ENCODE measurements around the gene CHORDC1. TPM values are rescaled to one million over a fixed set of nuclear protein-coding genes. Genes with fewer than 3 reads are reported as not detected.

Gene CHORDC1
- total RNA-seq (114 TPM), polyA plus RNA-seq (10 to 100 TPM; 36.9 to 43.0 (median 40.7) TPM)

- H3K4me1 Mint-ChIP-seq, result peaks cover 38 to 68% (median 53%) of the 10 kb centered on the region in 4 donors
- H3K27ac Mint-ChIP-seq, result peak within 1 kb of the TSS; percentile 97 to 99 (median 97)
- H3K27me3 Mint-ChIP-seq, result no peaks in the 10 kb centered on the region
- H3K4me3 ChIP-seq (ENCODE audit: low read depth, low read length), result peak within 1 kb of the TSS; percentile 99
- H3K36me3 Mint-ChIP-seq, result peaks cover 14% of the 10 kb centered on the region
- H3K27me3 ChIP-seq (ENCODE audit: control insufficient read depth, insufficient read depth, low read length), result no peaks in the 10 kb centered on the region
- H3K36me3 ChIP-seq (ENCODE audit: control insufficient read depth, insufficient read depth, low read length), result no peaks in the 10 kb centered on the region
- H3K4me1 ChIP-seq (ENCODE audit: control insufficient read depth, insufficient read depth, low read length, poor library complexity, severe bottlenecking), result peaks cover 49% of the 10 kb centered on the region
- DNase-seq (peak; percentile 88 to 93 (median 89)), ATAC-seq (ENCODE audit: low read depth in 2 of 2) (peak; percentile 82 to 86)
- H3K9me3 ChIP-seq (ENCODE audit: control insufficient read depth in 2 of 2, low read length in 2 of 2), result no peaks in the 10 kb centered on the region
- no peaks in the 10 kb centered on the region for H3K9me3 Mint-ChIP-seq
- peak within 1 kb of the TSS; percentile 83 for H3K27ac ChIP-seq (ENCODE audit: insufficient read depth, low read length, poor library complexity, severe bottlenecking)
- H3K4me3 Mint-ChIP-seq, result peak within 1 kb of the TSS; percentile 98 to 99 (median 99)
Measured at GRCh38 chr11:90222459-90223247, at the start of gene CHORDC1. Gene CHORDC1, minus strand, starts transcription at chr11:90223049. Its CDS starts 95 bp downstream, at chr11:90222954.

- no peaks in the 10 kb centered on the region for H3K36me3 Mint-ChIP-seq
Measured at GRCh38 chr11:90257158-90257525, 34.3 kb upstream of the CHORDC1 start.

GRCh38 chr11:90256404-90257157, 33.7 kb upstream of the CHORDC1 start:
- no peaks in the 10 kb centered on the region for H3K36me3 Mint-ChIP-seq
- H3K27me3 ChIP-seq (ENCODE audit: control insufficient read depth, insufficient read depth, low read length), result peaks cover 3% of the 10 kb centered on the region
- no peak overlapping the region for H3K27ac ChIP-seq (ENCODE audit: insufficient read depth, low read length, poor library complexity, severe bottlenecking)
- no peaks in the 10 kb centered on the region for H3K9me3 ChIP-seq (ENCODE audit: control insufficient read depth in 2 of 2, low read length in 2 of 2)
- H3K4me1 Mint-ChIP-seq, result peaks cover 0 to 7% (median 2%) of the 10 kb centered on the region in 4 donors
- ATAC-seq (ENCODE audit: low read depth in 2 of 2) (no peak), DNase-seq (no peak)
- no peaks in the 10 kb centered on the region for H3K4me1 ChIP-seq (ENCODE audit: control insufficient read depth, insufficient read depth, low read length, poor library complexity, severe bottlenecking)
- H3K9me3 Mint-ChIP-seq, result peaks cover 0 to 3% (median 0%) of the 10 kb centered on the region in 7 donors
- H3K27me3 Mint-ChIP-seq, result peaks cover 14% of the 10 kb centered on the region
- no peaks in the 10 kb centered on the region for H3K36me3 ChIP-seq (ENCODE audit: control insufficient read depth, insufficient read depth, low read length)
- H3K4me3 Mint-ChIP-seq, result no peak overlapping the region
- no peak overlapping the region for H3K27ac Mint-ChIP-seq
- no peak overlapping the region for H3K4me3 ChIP-seq (ENCODE audit: low read depth, low read length)

More at GRCh38 chr11:90257158-90257525, 34.3 kb upstream of the CHORDC1 start:
- peaks cover 14% of the 10 kb centered on the region for H3K27me3 Mint-ChIP-seq
- no peak overlapping the region for H3K27ac ChIP-seq (ENCODE audit: insufficient read depth, low read length, poor library complexity, severe bottlenecking)
- H3K9me3 ChIP-seq (ENCODE audit: control insufficient read depth in 2 of 2, low read length in 2 of 2), result no peaks in the 10 kb centered on the region
- no peaks in the 10 kb centered on the region for H3K4me1 ChIP-seq (ENCODE audit: control insufficient read depth, insufficient read depth, low read length, poor library complexity, severe bottlenecking)
- H3K4me1 Mint-ChIP-seq, result peaks cover 0 to 5% (median 2%) of the 10 kb centered on the region in 4 donors
- peaks cover 3% of the 10 kb centered on the region for H3K27me3 ChIP-seq (ENCODE audit: control insufficient read depth, insufficient read depth, low read length)
- H3K9me3 Mint-ChIP-seq, result peaks cover 0 to 3% (median 0%) of the 10 kb centered on the region in 7 donors
- DNase-seq (no peak), ATAC-seq (ENCODE audit: low read depth in 2 of 2) (no peak)
- no peak overlapping the region for H3K27ac Mint-ChIP-seq
- H3K4me3 Mint-ChIP-seq, result no peak overlapping the region
- no peak overlapping the region for H3K4me3 ChIP-seq (ENCODE audit: low read depth, low read length)
- H3K36me3 ChIP-seq (ENCODE audit: control insufficient read depth, insufficient read depth, low read length), result no peaks in the 10 kb centered on the region

GRCh38 chr11:90254065-90254464, 31.2 kb upstream of the CHORDC1 start:
- Histone ChIP-seq H3K27ac (ENCODE audit: insufficient read depth, low read length, poor library complexity, severe bottlenecking) (no peak overlapping the region), H3K27me3 (ENCODE audit: control insufficient read depth, insufficient read depth, low read length) (peaks cover 3% of the 10 kb centered on the region), H3K4me1 (ENCODE audit: control insufficient read depth, insufficient read depth, low read length, poor library complexity, severe bottlenecking) (no peaks in the 10 kb centered on the region), H3K36me3 (ENCODE audit: control insufficient read depth, insufficient read depth, low read length) (no peaks in the 10 kb centered on the region), H3K9me3 (ENCODE audit: control insufficient read depth in 2 of 2, low read length in 2 of 2) (no peaks in the 10 kb centered on the region), H3K4me3 (ENCODE audit: low read depth, low read length) (no peak overlapping the region)
- Mint-ChIP-seq H3K27me3 (peaks cover 14% of the 10 kb centered on the region), H3K4me1 (peaks cover 0 to 14% (median 4%) of the 10 kb centered on the region in 4 donors), H3K27ac (no peak overlapping the region), H3K4me3 (no peak overlapping the region), H3K9me3 (peaks cover 0 to 3% (median 0%) of the 10 kb centered on the region in 7 donors), H3K36me3 (no peaks in the 10 kb centered on the region)
- DNase-seq (no peak), ATAC-seq (ENCODE audit: low read depth in 2 of 2) (no peak)

GRCh38 chr11:90252053-90252452, 29.2 kb upstream of the CHORDC1 start:
- Histone ChIP-seq H3K4me3 (ENCODE audit: low read depth, low read length) (no peak overlapping the region), H3K36me3 (ENCODE audit: control insufficient read depth, insufficient read depth, low read length) (no peaks in the 10 kb centered on the region), H3K27me3 (ENCODE audit: control insufficient read depth, insufficient read depth, low read length) (peaks cover 3% of the 10 kb centered on the region), H3K4me1 (ENCODE audit: control insufficient read depth, insufficient read depth, low read length, poor library complexity, severe bottlenecking) (no peaks in the 10 kb centered on the region), H3K27ac (ENCODE audit: insufficient read depth, low read length, poor library complexity, severe bottlenecking) (no peak overlapping the region), H3K9me3 (ENCODE audit: control insufficient read depth in 2 of 2, low read length in 2 of 2) (no peaks in the 10 kb centered on the region)
- H3K36me3 Mint-ChIP-seq, result no peaks in the 10 kb centered on the region
- H3K27me3 Mint-ChIP-seq, result peaks cover 14% of the 10 kb centered on the region
- no peak overlapping the region for H3K4me3 Mint-ChIP-seq
- peak overlapping the region in 1 of 3 donors; percentile 22 for H3K27ac Mint-ChIP-seq
- peaks cover 0 to 3% (median 0%) of the 10 kb centered on the region in 7 donors for H3K9me3 Mint-ChIP-seq
- H3K4me1 Mint-ChIP-seq, result peaks cover 0 to 14% (median 4%) of the 10 kb centered on the region in 4 donors
- ATAC-seq (ENCODE audit: low read depth in 2 of 2) (no peak), DNase-seq (no peak)

GRCh38 chr11:90251599-90251998, 28.8 kb upstream of the CHORDC1 start:
- H3K27ac Mint-ChIP-seq, result no peak overlapping the region

GRCh38 chr11:90250970-90251369, 28.1 kb upstream of the CHORDC1 start:
- DNase-seq (peak in 1 of 3 donors; percentile 17), ATAC-seq (ENCODE audit: low read depth in 2 of 2) (peak in 1 of 2 donors; percentile 42)
- H3K4me3 Mint-ChIP-seq, result peak overlapping the region; percentile 1 to 85 (median 54)
- H3K36me3 Mint-ChIP-seq, result no peaks in the 10 kb centered on the region
- Histone ChIP-seq H3K4me1 (ENCODE audit: control insufficient read depth, insufficient read depth, low read length, poor library complexity, severe bottlenecking) (no peaks in the 10 kb centered on the region), H3K9me3 (ENCODE audit: control insufficient read depth in 2 of 2, low read length in 2 of 2) (no peaks in the 10 kb centered on the region), H3K4me3 (ENCODE audit: low read depth, low read length) (peak overlapping the region; percentile 51), H3K27ac (ENCODE audit: insufficient read depth, low read length, poor library complexity, severe bottlenecking) (no peak overlapping the region), H3K27me3 (ENCODE audit: control insufficient read depth, insufficient read depth, low read length) (peaks cover 3% of the 10 kb centered on the region), H3K36me3 (ENCODE audit: control insufficient read depth, insufficient read depth, low read length) (no peaks in the 10 kb centered on the region)
- H3K4me1 Mint-ChIP-seq, result peaks cover 0 to 12% (median 4%) of the 10 kb centered on the region in 4 donors
- peak overlapping the region in 1 of 3 donors; percentile 60 for H3K27ac Mint-ChIP-seq
- peaks cover 16% of the 10 kb centered on the region for H3K27me3 Mint-ChIP-seq
- H3K9me3 Mint-ChIP-seq, result peaks cover 0 to 1% (median 0%) of the 10 kb centered on the region in 7 donors

More at GRCh38 chr11:90251599-90251998, 28.8 kb upstream of the CHORDC1 start:
- H3K4me1 ChIP-seq (ENCODE audit: control insufficient read depth, insufficient read depth, low read length, poor library complexity, severe bottlenecking), result no peaks in the 10 kb centered on the region
- peaks cover 0 to 1% (median 0%) of the 10 kb centered on the region in 7 donors for H3K9me3 Mint-ChIP-seq
- ATAC-seq (ENCODE audit: low read depth in 2 of 2) (no peak), DNase-seq (no peak)
- H3K27ac ChIP-seq (ENCODE audit: insufficient read depth, low read length, poor library complexity, severe bottlenecking), result no peak overlapping the region
- peak overlapping the region in 2 of 4 donors; percentile 1 to 85 for H3K4me3 Mint-ChIP-seq
- H3K4me1 Mint-ChIP-seq, result peaks cover 0 to 12% (median 4%) of the 10 kb centered on the region in 4 donors
- peaks cover 14% of the 10 kb centered on the region for H3K27me3 Mint-ChIP-seq
- H3K9me3 ChIP-seq (ENCODE audit: control insufficient read depth in 2 of 2, low read length in 2 of 2), result no peaks in the 10 kb centered on the region
- H3K36me3 ChIP-seq (ENCODE audit: control insufficient read depth, insufficient read depth, low read length), result no peaks in the 10 kb centered on the region
- H3K36me3 Mint-ChIP-seq, result no peaks in the 10 kb centered on the region
- peak overlapping the region; percentile 51 for H3K4me3 ChIP-seq (ENCODE audit: low read depth, low read length)
- H3K27me3 ChIP-seq (ENCODE audit: control insufficient read depth, insufficient read depth, low read length), result peaks cover 3% of the 10 kb centered on the region
